Choroid plexus epithelial cell (primary cell): Measurements from ENCODE around the gene ZNF575.

Experiments
- DNase-seq: peaks from one replicate; pipeline ENCODE4 v3.0.0-alpha.2; 2010; ENCODE audit warnings: low read depth
- H3K4me3 ChIP-seq: 2 replicates; pipeline ENCODE4 v1.5.1; 2011; ENCODE audit warnings: low read depth, mild to moderate bottlenecking, control low read depth, low read length, moderate library complexity
- TF ChIP-seq, protein P1 (sequence below): conservative IDR thresholded peaks from 2 replicates; pipeline ENCODE4 v1.5.1; 2011; ENCODE audit warnings: low read depth, mild to moderate bottlenecking, control low read depth, inconsistent platforms, low read length, moderate library complexity

Gene ZNF575

DNA sequence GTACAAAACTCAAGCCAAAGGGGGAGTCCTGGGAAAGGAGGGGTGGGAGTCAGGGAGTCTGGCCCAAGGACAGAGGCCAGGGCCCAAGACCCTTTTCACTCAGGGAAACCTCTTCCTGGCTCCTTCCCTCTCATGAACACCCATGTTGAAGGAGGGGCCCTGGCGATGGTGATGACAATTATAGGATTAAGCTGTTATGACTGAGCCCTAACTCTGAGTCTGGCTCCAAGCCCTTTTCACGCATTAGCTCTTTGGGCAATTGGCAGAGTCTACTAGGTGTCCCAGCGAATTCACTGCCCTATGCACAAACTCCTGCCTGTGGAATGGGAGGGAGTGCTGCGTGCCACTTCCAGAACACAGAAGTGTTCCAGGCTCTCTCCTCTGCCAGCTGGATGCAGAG, 20.7 kb downstream of the ZNF575 start:
- DNase-seq, result no peak
- no peak overlapping the region for H3K4me3 ChIP-seq
- TF ChIP-seq, protein P1, sequence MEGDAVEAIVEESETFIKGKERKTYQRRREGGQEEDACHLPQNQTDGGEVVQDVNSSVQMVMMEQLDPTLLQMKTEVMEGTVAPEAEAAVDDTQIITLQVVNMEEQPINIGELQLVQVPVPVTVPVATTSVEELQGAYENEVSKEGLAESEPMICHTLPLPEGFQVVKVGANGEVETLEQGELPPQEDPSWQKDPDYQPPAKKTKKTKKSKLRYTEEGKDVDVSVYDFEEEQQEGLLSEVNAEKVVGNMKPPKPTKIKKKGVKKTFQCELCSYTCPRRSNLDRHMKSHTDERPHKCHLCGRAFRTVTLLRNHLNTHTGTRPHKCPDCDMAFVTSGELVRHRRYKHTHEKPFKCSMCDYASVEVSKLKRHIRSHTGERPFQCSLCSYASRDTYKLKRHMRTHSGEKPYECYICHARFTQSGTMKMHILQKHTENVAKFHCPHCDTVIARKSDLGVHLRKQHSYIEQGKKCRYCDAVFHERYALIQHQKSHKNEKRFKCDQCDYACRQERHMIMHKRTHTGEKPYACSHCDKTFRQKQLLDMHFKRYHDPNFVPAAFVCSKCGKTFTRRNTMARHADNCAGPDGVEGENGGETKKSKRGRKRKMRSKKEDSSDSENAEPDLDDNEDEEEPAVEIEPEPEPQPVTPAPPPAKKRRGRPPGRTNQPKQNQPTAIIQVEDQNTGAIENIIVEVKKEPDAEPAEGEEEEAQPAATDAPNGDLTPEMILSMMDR, result no peak

DNA sequence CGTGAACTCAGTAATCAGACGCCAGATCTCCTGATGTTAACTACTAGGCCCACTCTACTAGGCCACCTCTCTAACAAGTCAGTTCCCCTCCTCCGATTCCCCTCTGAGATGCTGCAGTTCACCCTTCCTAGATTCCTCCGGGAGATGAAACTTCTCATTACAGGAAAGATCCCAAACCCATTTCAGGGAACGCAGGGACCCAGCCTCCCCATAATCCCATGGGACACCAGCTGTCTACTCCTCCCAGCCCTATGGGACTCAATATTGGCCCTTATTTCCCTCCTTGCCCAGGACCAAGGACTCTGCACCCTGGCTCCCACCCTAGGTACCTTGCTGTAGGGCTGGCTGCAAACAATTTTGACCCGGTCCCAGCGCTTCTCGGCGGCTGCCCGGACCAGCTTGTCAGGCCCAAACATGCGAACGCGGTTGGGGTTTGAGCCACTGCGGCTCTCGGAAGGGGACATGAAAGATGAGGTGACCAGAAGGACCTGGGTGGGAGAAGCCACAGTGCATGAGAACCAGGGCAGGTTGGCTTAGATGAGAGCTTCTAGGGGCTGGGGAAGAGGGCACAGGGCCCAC, 21.4 kb downstream of the ZNF575 start:
- no peak overlapping the region for H3K4me3 ChIP-seq
- TF ChIP-seq, protein P1, result no peak
- DNase-seq, result no peak

DNA sequence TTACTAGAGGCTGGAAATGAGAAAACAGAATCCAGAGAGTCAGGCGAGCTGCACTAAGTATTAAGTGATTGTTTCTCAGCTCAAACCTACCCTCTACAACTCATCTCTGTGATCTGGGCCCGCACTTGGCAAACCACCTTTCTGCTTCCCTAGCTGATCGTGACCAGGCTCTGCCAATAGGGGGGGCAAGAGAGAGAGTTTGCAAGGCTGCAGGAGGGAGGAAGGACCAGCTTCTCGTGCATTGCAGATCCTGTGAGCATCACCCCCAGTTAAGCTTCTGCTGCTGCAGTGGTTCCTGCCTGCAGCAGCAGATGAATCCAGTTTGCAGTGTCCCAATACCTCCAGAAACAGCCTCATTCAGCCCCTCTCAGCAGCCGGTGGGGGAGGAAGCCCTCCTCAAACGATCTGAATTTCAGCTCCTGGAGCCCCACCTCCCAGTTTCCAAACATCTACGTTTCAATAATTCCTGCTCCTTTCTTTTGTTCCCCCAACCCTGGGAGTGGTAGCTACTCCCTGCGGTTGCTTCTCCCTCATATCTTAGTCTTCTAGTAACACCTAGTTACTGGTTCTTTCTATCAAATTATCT, 22.3 kb downstream of the ZNF575 start:
- DNase-seq, result peak; percentile 87
- no peak overlapping the region for H3K4me3 ChIP-seq
- TF ChIP-seq, protein P1, result peak; percentile 97

DNA sequence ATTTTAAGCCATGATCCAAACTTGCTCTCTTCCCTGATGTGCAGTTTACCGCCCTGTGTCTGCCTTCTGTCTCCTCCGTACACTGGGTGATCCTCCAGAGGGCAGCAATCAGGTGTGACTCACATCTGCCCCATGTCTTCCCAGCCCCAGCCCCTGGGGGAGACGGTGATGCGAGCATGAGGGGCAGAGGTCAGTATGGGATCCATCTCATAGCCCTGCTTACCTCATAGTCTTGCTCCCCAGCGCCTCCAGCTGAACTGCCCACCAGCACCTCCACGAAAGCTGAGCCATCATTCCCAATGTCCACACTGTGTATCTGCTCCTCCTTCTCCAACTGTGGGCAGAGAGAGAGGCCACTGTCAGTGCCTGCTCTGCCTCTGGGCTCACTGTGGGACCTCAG, 27.7 kb downstream of the ZNF575 start:
- no peak overlapping the region for H3K4me3 ChIP-seq
- TF ChIP-seq, protein P1, result peak; percentile 52
- peak; percentile 50 for DNase-seq

DNA sequence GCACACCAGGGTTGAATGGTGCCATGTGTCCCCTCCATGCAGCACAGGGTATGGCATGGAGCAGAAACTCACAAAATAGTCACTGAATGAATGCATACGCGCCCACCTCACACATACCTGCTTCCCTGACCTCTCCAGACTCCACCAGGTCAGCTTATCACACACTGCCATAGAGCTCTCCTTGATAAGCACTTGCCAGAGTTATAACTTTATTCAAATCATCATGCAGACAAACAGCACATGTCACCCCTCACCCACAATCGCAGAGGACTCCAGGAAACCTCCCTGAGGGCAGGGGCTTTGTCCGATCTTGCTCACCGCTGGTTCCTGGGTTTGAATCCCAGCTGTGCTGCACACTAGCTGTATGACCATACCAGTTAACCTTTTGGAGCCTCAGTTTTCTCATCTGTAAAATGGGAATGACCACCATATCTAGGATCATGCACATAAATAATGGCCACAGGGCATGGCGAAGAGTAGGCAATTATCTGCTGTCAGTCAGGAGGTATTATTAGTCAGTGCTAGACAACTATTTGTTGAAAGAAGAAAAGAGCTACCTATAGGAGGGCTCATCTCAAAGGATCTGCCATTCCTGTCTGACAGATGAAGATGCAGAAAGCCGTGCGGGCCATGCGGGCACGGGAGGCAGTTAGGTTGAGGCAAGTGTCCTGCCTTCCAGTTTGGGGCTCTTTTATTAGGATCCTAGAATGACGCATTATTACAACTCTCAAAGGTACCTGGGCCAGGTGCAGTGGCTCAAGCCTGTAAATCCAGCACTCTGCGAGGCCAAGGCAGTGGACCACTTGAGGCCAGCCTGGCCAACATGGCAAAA, 28.4 kb downstream of the ZNF575 start:
- TF ChIP-seq, protein P1, result no peak
- no peak overlapping the region for H3K4me3 ChIP-seq
- DNase-seq, result no peak

DNA sequence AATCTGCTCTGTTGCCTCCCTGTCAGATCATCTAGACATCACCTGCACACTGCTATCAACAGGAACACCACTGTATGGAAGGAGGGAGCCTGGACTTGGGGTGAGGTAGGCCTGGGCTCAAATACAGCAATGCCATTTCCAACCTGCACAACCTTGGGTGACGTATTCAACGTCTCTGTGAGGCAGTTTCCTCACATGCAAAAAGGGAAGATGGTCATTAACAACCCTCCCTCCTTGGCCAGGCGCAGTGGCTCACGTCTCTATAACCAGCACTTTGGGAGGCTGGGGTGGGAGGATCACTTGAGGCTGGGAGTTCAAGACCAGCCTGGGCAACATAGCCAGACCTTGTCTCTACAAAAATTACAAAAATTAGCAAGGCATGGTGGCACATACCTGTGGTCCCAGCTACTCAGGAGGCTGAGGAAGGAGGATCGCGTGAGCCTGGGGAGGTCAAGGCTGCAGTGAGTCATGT, 29.3 kb downstream of the ZNF575 start:
- DNase-seq, result no peak
- H3K4me3 ChIP-seq, result no peak overlapping the region
- TF ChIP-seq, protein P1, result no peak
